OCI-LY1 (cell line): ENCODE measurements around the gene KIAA1328.

Experiments used
- H2AFZ ChIP-seq: fragments of 200-600 bp; sonication (generic), shearing (Covaris generic); 2 replicates; pipeline ENCODE4 v1.6.0; 2014; ENCODE audit warnings: antibody characterized with exemption, mild to moderate bottlenecking, low read length
- H3F3A ChIP-seq: fragments of 200-600 bp; sonication (generic), shearing (Covaris generic); 2 replicates; pipeline ENCODE4 v1.6.0; 2014; ENCODE audit warnings: mild to moderate bottlenecking, antibody characterized with exemption, low read length, moderate library complexity; ENCODE audit not compliant: insufficient read depth
- H3K27ac ChIP-seq: fragments of 200-600 bp; sonication (generic); 2 replicates; pipeline ENCODE4 v1.5.1; 2014; ENCODE audit warnings: low read length, mixed run types, mild to moderate bottlenecking, low read depth; ENCODE audit not compliant: poor library complexity, severe bottlenecking
- H3K27me3 ChIP-seq: fragments of 200-600 bp; sonication (generic); 2 replicates; pipeline ENCODE4 v1.6.0; 2014; ENCODE audit warnings: antibody characterized with exemption, mild to moderate bottlenecking, low read length, moderate library complexity; ENCODE audit not compliant: insufficient read depth
- H3K36me3 ChIP-seq: fragments of 200-600 bp; sonication (generic); 2 replicates; pipeline ENCODE4 v1.6.1; 2014; ENCODE audit warnings: mild to moderate bottlenecking, antibody characterized with exemption, low read length, moderate library complexity, mixed read lengths; ENCODE audit not compliant: insufficient read depth
- H3K4me1 ChIP-seq: fragments of 200-600 bp; sonication (generic); 2 replicates; pipeline ENCODE4 v1.5.1; 2014; ENCODE audit warnings: mild to moderate bottlenecking, low read length, moderate library complexity; ENCODE audit not compliant: insufficient read depth, severe bottlenecking
- H3K4me2 ChIP-seq: fragments of 200-600 bp; sonication (generic), shearing (Covaris generic); 2 replicates; pipeline ENCODE4 v1.6.1; 2014; ENCODE audit warnings: low read length
- H3K4me3 ChIP-seq: fragments of 200-600 bp; sonication (generic); 2 replicates; pipeline ENCODE4 v1.5.1; 2014; ENCODE audit warnings: low read length, low read depth, mild to moderate bottlenecking, mixed read lengths; ENCODE audit not compliant: poor library complexity, severe bottlenecking
- H3K79me2 ChIP-seq: fragments of 200-600 bp; shearing (Covaris generic); 2 replicates; pipeline ENCODE4 v1.6.1; 2016; ENCODE audit warnings: mixed run types, low read length, mixed read lengths; ENCODE audit not compliant: insufficient read depth
- H3K9ac ChIP-seq: fragments of 200-600 bp; sonication (generic), shearing (Covaris generic); 2 replicates; pipeline ENCODE4 v1.6.1; 2014; ENCODE audit warnings: mild to moderate bottlenecking, low read length, mixed read lengths
- H3K9me2 ChIP-seq: fragments of 200-600 bp; sonication (generic), shearing (Covaris generic); 2 replicates; pipeline ENCODE4 v1.6.1; 2014; ENCODE audit warnings: low read depth, mild to moderate bottlenecking, low read length, mixed read lengths
- H3K9me3 ChIP-seq: fragments of 200-600 bp; shearing (Covaris generic); 2 replicates; pipeline ENCODE4 v1.6.1; 2014; ENCODE audit warnings: low read length, mixed read lengths
- H4K20me1 ChIP-seq: fragments of 200-600 bp; sonication (generic), shearing (Covaris generic); 2 replicates; pipeline ENCODE4 v1.6.0; 2016; ENCODE audit warnings: mild to moderate bottlenecking, low read length; ENCODE audit not compliant: insufficient read depth
- CTCF ChIP-seq: fragments of 200-600 bp; sonication (generic), shearing (Covaris generic); IDR thresholded peaks from 2 replicates; pipeline ENCODE4 v1.5.1; 2017; ENCODE audit warnings: mild to moderate bottlenecking, antibody characterized with exemption, low read length, moderate library complexity, mixed read lengths
- EZH2 ChIP-seq: fragments of 200-600 bp; sonication (generic), shearing (Covaris generic); IDR thresholded peaks from 2 replicates; pipeline ENCODE4 v1.8.0; 2017; ENCODE audit warnings: borderline replicate concordance, mixed run types, mild to moderate bottlenecking, antibody characterized with exemption, low read length, moderate library complexity, mixed read lengths

The KIAA1328 gene

GRCh38 chr18:37175727-37176620 lies 347.0 kb downstream of the KIAA1328 start:
- Histone ChIP-seq H3K9me3 (no peaks in the 10 kb centered on the region), H2AFZ (no peak overlapping the region), H3K4me2 (no peak overlapping the region), H3K9me2 (no peaks in the 10 kb centered on the region), H3K4me1 (no peaks in the 10 kb centered on the region), H3K36me3 (no peaks in the 10 kb centered on the region), H4K20me1 (no peaks in the 10 kb centered on the region), H3K4me3 (no peak overlapping the region), H3F3A (no peaks in the 10 kb centered on the region), H3K27ac (no peak overlapping the region), H3K9ac (no peak overlapping the region), H3K79me2 (no peaks in the 10 kb centered on the region), H3K27me3 (no peaks in the 10 kb centered on the region)
- TF ChIP-seq EZH2 (no peak), CTCF (no peak)

GRCh38 chr18:37176621-37176934 lies 347.7 kb downstream of the KIAA1328 start:
- no peaks in the 10 kb centered on the region for H3K9me2 ChIP-seq
- no peaks in the 10 kb centered on the region for H4K20me1 ChIP-seq
- no peak for TF ChIP-seq CTCF
- TF ChIP-seq EZH2: no peak
- no peak overlapping the region for H2AFZ ChIP-seq
- no peaks in the 10 kb centered on the region for H3K9me3 ChIP-seq
- H3K27ac ChIP-seq: no peak overlapping the region
- H3K4me3 ChIP-seq: no peak overlapping the region
- H3K4me1 ChIP-seq: no peaks in the 10 kb centered on the region
- H3F3A ChIP-seq: no peaks in the 10 kb centered on the region
- no peaks in the 10 kb centered on the region for H3K79me2 ChIP-seq
- no peak overlapping the region for H3K4me2 ChIP-seq
- H3K36me3 ChIP-seq: no peaks in the 10 kb centered on the region
- H3K9ac ChIP-seq: no peak overlapping the region
- no peaks in the 10 kb centered on the region for H3K27me3 ChIP-seq

- Histone ChIP-seq H3K9ac (no peak overlapping the region), H3K9me3 (no peaks in the 10 kb centered on the region), H4K20me1 (no peaks in the 10 kb centered on the region), H3K27ac (no peak overlapping the region), H3K79me2 (no peaks in the 10 kb centered on the region), H3K4me1 (no peaks in the 10 kb centered on the region), H3K27me3 (no peaks in the 10 kb centered on the region), H3K9me2 (no peaks in the 10 kb centered on the region), H3K36me3 (no peaks in the 10 kb centered on the region), H3F3A (no peaks in the 10 kb centered on the region), H2AFZ (no peak overlapping the region), H3K4me3 (no peak overlapping the region), H3K4me2 (no peak overlapping the region)
- TF ChIP-seq CTCF (no peak), EZH2 (no peak)
These were observed 350.5 kb downstream of the KIAA1328 start for GRCh38 chr18:37179384-37179783.
